Fibroblast of lung (primary cell): Measurements from ENCODE around the gene ASAP2.

Source experiments
- CTCF ChIP-seq, 2 donors: IDR thresholded peaks in 1 of 2; conservative IDR thresholded peaks in 1 of 2; 1 replicate in 1 of 2; 2 replicates in 1 of 2; pipeline ENCODE4 v1.5.1; 2011 to 2012; ENCODE audit warnings: low read length in 2 of 2, control low read depth in 1 of 2, inconsistent platforms in 1 of 2, low read depth in 1 of 2, mild to moderate bottlenecking in 1 of 2
- EZH2 ChIP-seq: IDR thresholded peaks from 2 replicates; pipeline ENCODE4 v1.5.1; 2012; ENCODE audit warnings: low read length, control low read depth, mild to moderate bottlenecking; ENCODE audit errors: missing control alignments

DNA sequence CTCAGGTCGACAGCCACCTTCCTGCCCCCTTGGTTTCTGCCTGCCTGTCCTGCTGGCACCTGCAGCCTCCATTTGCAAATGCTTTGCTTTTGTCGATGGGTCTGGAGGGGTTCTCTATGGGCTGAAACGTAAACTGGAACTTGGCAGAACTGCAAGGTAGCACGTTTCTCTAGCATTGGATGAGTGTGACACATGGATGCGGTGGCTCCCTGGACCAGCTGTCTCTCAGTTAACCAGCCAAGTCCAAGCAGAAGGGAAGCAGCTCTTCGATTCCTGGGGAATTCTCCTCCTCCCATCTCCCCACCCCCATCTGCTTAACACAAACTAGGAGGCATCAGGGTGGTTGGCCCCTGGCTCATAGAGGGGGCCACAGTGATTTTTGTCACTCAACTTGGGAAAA is 159.4 kb downstream of the ASAP2 start:
- TF ChIP-seq CTCF (conservative IDR thresholded peaks at IDR 0.05 in 1 of 2, IDR thresholded peaks at IDR 0.05 in 1 of 2; ENCODE audit: low read depth in 1 of 2, low read length in 2 of 2), result no peak
- no peak for TF ChIP-seq EZH2
